HG02943 (cell line): ENCODE data around the gene QPCTL.
"Not testable (repeated sequence)": the region's sequence is repeated elsewhere in the genome, so short reads cannot be mapped to it uniquely, and the experiment has no call there.

ENCODE experiments used
- ATAC-seq: cut with Tn5 transposase; IDR thresholded peaks from one replicate; pipeline ENCODE4 v1.9.1; 2021; ENCODE audit warnings: mild to moderate bottlenecking, low read depth, moderate library complexity; ENCODE audit not compliant: unreplicated experiment

QPCTL gene

DNA sequence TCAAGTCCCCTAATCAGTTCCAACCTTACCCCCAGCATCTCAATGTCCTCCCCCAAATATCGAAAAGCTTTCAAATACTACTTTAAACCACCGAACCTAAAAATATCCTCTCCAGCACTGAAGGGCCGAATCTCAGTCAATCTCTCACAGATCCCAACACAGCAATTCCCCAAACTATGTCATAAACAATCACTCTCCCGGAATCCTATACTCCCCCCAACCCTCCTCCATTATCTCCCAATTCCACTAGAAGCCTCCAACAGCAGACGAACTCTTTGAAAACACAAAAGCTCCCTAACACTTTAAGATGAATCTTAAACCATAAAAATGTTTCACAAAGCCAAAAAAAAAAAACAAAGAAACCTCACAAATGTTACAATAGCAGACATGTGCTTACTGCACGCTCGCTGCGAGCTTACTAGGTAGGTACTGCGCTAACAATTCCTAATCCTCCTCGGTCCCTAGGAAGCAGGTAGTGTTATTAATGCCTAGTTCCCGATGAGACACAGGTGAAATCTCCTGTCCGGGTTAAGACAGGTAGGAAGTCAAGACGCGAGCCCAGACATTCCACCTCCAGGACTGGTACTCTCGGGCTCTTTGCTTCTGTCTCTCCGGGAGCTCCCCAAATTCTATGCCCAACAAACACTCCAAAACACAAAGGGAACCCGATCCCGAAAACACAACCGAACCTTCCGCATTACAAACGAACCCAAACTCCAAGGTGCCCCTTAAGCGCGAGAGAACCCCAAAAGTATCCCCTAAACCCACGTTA, 24.1 kb downstream of the QPCTL start:
- ATAC-seq, result no peak

DNA sequence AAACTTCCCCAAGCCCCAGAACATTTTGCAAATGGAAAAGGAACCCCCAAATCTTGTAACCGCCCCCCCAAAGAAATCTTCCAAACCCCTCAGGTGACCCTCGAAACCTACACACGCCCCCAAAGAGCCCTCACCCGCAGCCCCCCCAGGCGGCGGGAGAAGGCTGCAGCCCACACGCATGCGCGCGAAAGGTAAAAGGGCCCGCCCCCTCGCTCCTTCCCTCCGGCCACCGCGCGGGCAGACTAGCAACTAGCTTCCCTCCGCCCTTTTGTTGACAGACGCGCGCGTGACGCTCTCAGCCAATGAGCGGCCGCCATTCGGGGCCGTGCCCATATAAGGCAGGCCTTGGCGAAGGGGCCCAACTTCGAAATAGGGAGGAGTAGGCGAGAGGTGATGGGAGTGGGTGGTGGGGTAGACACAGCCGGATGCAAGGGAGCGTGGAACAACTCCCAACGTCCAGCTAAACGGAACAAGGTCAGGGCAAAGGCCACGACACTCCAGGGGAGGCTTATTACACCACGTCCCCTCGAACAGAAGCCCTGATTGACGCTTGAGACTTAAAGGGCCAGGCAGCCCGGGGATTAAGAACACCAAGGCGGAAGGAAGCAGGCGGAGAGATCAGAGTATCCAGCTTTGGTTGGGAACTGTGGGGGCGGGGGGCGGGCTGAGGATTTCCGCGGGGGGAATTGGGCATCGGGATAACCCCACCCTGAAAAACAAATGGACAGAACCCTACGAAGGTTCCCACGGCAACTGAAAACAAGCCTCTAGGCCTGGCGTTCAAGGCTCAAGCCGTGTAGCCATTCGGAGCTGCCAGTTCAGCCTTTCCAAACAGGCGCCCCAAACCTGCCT, 24.9 kb downstream of the QPCTL start:
- ATAC-seq, result peak; percentile 96

DNA sequence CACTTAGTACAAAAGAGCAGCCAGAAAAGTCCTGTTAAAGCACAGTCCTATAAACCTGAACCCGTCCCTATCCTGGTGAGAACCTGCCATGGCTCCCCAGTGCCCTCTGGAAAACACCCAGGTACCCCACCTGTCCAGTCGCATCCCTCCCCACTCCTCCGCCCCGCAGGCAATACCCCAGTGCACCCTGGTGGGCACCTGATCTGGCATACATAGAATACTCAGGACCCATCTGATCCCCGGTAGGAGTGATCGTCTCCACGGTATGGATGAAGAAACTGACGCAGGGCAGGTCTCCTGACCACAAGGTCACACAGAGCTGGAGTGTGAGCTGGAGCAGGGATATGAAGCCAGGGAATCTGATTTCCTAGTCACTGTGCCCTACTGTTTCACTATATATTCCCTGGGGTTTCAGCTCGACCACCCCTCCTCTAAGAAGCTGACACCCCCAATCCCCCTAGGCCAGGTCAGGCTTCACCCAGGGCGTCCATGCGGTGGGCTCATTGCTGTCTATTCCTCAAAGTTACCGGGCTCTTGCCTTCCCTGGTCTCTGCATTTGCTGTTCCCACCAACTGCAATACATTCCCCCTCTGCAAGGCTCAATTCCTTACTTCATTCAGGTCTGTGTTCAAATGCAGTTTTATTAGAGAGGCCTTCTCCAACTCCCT, 25.7 kb downstream of the QPCTL start:
- ATAC-seq, result no peak

DNA sequence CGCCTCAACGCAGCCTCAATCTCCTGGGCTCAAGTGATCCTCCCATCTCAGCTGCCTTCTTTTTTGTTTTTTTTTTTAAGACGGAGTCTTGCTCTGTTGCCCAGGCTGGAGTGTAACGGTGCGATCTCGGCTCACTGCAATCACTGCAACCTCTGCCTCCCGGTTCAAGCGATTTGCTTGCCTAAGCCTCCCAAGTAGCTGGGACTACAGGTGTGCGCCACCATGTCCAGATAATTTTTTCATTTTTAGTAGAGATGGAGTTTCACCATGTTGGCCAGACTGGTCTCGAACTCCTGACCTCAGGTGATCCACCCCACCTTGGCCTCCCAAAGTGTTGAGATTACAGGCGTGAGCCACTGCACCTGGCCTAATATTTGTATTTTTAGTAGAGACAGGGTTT, 27.6 kb downstream of the QPCTL start:
- ATAC-seq, result not testable (repeated sequence)

DNA sequence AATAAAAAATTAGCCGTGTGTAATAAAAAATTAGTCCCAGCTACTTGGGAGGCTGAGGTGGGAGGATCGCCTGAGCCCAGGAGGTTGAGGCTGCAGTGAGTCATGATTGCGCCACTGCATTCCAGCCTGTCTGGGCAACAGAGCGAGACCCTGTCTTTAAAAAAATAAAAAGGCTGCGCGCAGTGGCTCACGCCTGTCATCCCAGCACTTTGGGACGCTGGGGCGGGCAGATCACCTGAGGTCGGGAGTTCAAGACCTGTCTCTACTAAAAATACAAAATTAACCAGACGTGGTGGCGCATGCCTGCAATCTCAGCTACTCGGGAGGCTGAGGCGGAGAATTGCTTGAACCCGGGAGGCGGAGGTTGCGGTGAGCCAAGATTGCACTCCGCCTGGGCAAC, 36.2 kb downstream of the QPCTL start:
- ATAC-seq, result not testable (repeated sequence)

DNA sequence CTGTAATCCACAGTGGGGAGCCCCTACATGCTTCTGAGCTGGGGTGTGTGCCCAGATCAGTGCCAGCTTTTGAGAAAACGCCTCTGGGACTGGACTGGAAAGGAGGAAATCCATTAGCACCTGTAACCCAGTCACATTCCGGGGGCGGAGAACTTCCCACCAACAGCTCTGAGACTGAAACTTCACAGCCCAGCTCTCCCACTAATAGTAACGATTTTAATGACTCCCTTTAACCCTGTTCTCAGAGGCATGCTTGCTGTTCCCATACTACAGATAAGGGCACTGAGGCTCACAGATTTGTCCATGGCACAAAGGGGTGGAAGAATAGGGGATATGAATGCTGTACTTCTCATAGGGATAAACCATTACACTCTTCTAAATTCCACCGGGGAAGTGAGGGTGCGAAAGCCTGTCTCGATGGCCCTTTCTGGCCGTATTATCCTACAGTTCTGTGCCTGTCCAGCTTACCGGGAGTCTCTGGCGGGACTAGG, 37.4 kb downstream of the QPCTL start:
- no peak for ATAC-seq

DNA sequence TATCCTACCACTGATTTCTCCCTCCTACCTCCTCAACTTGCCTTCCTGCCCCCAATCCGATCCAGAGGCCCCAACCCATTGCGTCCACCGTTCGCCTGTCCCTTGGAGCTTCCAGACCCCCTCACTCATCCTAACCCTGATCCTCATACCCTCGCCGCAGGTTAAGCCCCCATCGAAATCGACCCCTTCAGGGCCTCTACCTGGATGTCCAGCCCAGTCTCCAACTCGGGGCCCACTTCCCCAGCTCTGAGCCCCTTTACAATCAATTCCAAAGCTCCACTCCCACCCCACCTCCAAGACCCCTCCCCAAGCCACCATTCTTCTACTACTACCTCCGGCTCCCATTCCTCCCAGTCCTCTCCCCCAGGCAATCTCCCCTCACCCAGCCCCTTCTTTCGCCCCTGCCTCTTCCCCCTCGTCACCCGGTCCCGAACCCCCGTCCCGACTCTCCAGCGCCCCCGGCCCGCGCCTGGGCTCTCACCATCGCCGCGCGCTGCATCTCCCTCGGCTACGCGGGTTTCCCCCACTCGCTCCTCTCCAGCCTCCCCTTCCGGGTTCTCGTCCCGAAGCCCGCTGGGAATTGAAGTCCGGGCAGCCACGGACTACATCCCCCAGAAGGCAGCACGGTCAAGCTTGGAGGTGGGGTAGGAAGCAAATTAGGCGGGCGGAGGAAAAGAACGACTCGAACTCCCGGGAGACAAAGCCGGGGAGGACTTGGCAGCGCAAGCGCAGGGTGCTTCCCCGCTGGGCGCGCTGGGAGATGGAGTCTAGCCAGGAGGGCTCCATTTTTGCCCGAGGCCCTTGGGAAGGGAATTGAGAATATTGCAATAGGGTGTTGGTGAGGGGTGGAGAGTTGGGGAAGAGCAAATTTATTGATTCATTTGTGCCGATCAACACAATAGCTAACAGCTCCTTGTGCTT, 38.2 kb downstream of the QPCTL start, which contains the start of gene FBXO46:
FBXO46 (minus strand) TSS at position 529 of the 921 bp plus-strand sequence. CDS start 17,401 bp downstream, outside the sequence.
- peak; percentile 78 for ATAC-seq

DNA sequence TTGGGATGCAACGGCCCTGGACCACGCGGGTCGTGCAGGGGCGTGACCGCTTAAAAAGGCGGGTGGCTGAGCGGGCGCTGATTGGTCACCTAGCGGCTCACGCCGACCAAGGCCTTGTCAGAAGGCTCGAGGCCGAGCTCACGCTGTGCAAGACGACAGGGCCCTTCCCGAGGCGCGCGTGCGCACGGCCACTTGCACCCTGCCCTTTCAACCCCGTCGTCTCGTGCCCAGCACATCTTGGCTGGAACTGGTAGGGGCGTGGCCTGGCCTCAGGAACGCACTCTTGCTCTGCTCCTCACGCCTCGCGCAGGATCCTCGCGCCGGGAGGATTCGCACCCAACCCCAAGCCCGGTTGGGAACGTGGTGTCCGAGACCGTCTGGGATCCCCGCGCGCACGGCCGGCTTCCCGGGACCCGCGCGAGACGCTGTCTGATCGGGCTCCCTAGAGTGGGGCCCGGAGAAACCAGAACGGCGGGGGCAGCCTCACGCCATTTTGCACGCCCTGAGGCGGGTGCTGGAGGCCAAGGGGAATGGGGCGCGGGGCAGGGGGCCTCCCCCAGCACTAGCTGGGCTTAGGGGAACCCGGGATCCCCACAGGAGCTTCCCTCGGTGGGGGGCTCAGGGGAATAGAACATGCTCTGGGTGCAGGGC, 40.8 kb downstream of the QPCTL start, which contains the start of gene MEIOSIN:
MEIOSIN (plus strand) TSS at position 280 of the 651 bp plus-strand sequence. CDS start 1,938 bp downstream, outside the sequence.
- no peak for ATAC-seq

DNA sequence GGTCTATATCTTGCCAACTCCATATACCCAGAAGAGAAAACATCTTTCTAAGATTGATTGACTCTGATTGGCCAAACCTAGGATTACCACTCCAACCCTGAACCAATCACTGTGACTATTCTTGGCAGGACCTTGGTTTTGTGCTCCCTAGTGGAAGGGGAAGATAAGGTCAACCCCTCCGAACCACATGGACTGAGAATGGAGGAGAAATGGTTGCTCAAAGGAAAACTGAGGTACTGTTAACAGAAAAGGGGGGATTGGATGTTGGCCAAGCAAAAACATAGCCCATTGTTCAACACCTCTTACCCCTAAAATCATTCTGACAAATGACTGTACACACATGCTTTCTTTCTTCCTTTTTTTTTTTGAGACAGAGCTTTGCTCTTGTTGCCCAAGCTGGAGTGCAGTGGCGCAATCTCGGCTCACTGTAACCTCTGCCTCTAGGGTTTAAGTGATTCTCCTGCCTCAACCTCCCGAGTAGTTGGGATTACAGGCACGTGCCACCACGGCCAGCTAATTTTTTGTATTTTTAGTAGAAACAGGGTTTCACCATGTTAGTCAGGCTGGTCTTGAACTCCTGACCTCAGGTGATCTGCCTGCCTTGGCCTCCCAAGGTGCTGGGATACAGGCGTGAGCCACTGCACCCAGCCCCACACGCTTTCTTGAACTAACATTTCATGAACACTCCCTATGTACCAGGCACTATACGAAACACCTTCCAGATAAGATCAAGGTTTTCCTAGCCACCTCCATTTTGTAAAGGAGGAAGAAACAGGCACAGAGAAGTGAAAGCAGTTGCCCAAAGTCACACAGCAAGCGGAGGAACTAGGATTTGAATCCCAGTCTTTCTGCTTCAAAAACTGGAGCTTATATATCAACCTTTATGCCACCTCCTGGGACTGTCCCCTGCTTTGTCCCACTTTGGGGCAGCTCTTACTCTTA, 47.3 kb downstream of the QPCTL start:
- no peak for ATAC-seq

DNA sequence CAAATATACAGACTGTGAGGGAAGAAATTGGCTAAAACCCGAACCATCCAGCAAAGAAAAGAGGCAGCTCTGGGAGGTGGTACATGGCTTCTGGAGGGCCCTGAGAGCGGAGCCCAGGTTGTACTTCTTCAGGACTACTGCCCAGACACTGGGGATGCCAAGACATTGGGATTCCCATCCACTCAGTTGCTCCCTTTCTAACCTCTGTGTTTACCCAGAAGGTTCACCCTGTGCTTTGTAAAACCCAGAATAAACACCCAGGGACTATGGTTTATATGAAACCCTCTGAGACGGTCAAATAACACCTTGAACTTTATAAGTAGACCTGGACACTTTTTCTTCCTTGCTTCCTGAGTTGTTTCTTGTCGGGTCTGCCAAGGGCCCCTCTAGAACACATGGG, 50.5 kb downstream of the QPCTL start:
- ATAC-seq, result no peak

DNA sequence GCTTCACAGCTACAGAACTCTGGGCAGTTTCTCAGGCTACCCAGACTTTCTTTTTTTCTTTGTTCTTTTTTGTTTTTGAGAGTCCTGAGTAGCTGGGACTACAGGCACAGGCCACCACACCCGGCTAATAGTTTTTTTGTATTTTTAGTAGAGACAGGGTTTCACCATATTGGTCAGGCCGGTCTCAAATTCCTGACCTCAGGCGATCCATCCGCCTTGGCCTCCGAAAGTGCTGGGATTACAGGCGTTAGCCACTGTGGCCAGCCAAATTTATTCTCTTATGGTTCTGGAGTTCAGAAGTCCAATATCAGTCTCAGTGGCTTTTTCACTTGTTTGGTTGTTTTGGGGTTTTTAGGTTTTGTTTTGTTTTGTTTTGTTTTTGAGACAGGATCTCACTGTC, 53.1 kb downstream of the QPCTL start:
- ATAC-seq, result no peak

DNA sequence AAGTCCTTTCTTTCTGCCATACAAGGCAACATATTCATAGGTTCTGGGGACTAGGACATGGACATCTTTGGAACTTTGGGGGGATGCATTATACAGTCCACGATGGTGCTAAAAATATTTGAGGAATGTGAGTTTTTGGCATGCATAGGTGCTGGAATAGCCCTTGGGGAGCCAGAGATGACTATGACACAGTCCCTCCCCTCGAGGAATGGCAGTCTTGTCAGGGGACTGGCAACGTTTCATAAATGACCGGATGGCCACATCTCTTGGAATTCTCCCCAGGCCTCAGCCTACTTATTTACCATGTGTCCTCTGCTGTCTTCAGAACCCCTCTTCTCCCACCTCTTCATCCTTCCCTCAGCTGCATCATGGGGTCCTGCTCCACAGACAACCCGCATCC, 54.4 kb downstream of the QPCTL start:
- no peak for ATAC-seq

DNA sequence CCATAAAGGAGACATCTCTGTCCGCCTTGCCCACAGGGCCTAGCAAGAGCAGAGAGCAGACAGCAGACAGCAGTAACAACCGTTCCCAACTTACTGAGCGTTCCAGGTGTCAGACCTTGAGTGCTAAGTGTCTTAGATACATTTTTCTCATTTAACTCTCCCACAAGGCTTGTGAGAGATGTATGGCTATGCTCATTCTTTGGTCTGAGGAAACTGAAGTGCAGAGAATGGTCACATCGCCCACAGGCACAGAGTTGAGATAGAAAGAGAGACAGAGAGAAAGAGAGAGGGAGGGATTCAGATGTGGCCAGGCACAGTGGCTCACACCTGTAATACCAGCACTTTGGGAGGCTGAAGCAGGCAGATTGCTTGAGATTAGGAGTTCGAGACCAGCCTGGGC, 55.0 kb downstream of the QPCTL start:
- no peak for ATAC-seq

DNA sequence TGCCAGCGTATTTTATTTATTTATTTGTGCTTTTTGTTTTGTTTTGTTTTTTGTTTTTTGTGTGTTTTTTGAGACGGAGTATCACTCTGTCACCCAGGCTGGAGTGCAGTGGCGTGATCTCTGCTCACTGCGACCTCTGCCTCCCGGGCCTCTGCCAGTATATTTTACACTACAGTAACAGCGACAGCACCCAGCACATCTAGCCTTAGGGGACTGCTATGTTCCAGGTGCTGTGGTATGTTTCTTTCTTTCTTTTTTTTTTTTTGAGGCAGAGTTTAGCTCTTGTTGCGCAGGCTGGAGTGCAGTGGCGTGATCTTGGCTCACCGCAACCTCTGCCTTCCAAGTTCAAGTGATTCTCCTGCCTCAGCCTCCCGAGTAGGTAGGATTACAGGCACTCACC, 59.0 kb downstream of the QPCTL start:
- ATAC-seq, result not testable (repeated sequence)

DNA sequence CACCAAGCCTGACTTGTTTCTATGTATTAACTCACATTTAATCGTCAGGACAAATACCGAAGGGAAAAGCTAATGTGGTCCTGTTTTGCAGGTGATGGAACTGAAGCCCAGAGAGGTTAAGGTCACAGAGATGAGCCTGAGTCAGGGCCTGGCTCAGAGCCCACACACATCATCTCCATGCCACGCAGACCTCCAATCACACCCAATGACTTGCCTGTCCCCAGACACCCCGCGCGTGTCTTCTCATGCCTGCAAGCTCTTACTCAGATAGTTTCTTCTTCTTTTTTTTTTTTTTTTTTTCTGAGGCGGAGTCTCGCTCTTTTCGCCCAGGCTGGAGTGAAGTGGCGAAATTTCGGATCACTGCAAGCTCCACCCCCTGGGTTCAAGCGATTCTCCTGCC, 60.2 kb downstream of the QPCTL start:
- ATAC-seq, result no peak

DNA sequence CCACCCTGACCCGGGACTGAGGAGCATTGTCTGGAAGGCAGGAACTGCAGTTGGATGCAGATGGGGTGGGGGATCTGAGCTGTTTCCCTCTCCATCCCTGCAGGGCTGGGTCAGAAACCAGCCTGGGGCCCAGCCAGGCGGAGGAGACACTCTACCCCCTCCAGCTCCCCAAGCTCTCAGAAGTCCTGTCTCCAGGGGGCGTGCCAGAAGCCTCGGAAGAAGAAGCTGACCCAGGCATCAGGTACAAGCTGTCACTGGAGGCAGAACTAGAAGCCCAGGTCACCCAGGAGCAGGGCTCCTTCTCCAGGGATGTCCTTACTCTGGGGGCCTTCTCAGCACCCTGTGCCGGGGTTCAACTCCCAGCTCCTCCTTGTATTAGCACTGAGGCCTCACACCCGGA, 61.1 kb downstream of the QPCTL start:
- no peak for ATAC-seq
